Measurements from ENCODE around the gene PLPPR4.

Gene PLPPR4, protein sequence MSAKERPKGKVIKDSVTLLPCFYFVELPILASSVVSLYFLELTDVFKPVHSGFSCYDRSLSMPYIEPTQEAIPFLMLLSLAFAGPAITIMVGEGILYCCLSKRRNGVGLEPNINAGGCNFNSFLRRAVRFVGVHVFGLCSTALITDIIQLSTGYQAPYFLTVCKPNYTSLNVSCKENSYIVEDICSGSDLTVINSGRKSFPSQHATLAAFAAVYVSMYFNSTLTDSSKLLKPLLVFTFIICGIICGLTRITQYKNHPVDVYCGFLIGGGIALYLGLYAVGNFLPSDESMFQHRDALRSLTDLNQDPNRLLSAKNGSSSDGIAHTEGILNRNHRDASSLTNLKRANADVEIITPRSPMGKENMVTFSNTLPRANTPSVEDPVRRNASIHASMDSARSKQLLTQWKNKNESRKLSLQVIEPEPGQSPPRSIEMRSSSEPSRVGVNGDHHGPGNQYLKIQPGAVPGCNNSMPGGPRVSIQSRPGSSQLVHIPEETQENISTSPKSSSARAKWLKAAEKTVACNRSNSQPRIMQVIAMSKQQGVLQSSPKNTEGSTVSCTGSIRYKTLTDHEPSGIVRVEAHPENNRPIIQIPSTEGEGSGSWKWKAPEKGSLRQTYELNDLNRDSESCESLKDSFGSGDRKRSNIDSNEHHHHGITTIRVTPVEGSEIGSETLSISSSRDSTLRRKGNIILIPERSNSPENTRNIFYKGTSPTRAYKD

DNA sequence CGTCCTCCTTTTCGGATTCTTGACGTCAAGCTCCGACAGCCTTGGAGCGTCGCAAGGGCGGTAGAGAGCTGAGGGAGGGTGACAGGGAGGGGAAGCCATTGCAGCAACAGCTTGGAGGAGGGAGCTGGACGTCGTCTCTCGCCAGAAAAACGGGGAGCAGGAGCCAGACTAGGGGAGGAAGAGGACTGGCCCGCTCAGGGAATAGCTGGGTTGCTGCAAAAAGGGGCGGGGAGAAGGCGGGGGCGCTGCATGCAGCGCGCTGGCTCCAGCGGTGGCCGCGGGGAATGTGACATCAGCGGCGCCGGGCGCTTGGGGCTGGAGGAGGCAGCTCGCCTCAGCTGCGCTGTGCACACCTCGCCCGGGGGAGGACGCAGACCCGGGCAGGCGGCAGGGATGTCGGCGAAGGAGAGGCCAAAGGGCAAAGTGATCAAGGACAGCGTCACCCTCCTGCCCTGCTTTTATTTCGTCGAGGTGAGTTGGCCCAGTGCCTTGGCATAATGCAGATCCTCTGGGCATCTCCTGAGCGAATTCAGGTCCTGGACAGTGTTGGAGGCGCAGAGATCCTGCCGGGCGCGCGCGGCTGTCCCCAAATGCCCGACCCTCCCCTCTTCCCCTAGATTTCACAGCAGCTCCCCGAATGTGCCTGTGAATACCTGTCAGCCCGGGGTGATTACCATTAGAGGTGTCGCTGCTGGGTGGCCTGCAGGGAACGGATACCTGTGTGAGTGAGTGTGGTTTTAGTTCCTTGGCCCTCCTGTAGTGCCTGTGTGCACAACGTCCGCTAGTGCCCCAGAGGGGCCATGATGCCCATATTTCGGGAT lies at the start of gene PLPPR4:
Gene PLPPR4, plus strand, starts transcription at position 292 of the 821 bp plus-strand sequence. Its CDS starts 102 bp downstream, at position 394.
- no peaks in the 10 kb centered on the region for H3K9me2 ChIP-seq (replicated peaks; ENCODE audit: control insufficient read depth, low read length)
- no peaks in the 10 kb centered on the region for H3K4me1 ChIP-seq (ENCODE audit: control insufficient read depth, low read length)
- H3K4me2 ChIP-seq (ENCODE audit: low read length): no peak within 1 kb of the TSS
- TF ChIP-seq, protein P1, sequence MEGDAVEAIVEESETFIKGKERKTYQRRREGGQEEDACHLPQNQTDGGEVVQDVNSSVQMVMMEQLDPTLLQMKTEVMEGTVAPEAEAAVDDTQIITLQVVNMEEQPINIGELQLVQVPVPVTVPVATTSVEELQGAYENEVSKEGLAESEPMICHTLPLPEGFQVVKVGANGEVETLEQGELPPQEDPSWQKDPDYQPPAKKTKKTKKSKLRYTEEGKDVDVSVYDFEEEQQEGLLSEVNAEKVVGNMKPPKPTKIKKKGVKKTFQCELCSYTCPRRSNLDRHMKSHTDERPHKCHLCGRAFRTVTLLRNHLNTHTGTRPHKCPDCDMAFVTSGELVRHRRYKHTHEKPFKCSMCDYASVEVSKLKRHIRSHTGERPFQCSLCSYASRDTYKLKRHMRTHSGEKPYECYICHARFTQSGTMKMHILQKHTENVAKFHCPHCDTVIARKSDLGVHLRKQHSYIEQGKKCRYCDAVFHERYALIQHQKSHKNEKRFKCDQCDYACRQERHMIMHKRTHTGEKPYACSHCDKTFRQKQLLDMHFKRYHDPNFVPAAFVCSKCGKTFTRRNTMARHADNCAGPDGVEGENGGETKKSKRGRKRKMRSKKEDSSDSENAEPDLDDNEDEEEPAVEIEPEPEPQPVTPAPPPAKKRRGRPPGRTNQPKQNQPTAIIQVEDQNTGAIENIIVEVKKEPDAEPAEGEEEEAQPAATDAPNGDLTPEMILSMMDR (IDR thresholded peaks at IDR 0.05; ENCODE audit: low read depth, low read length, poor library complexity, severe bottlenecking): no peak
- TF ChIP-seq EZH2phosphoT487 (IDR thresholded peaks at IDR 0.05; ENCODE audit: borderline replicate concordance, low read length): no peak
- no peaks in the 10 kb centered on the region for H3K9me3 ChIP-seq (ENCODE audit: control insufficient read depth, insufficient read depth, low read length)
- H3F3A ChIP-seq (ENCODE audit: control insufficient read depth, insufficient read depth): no peaks in the 10 kb centered on the region
- H4K20me1 ChIP-seq (ENCODE audit: control insufficient read depth, insufficient read depth, low read depth, low read length): no peaks in the 10 kb centered on the region
- H3K36me3 ChIP-seq (ENCODE audit: control insufficient read depth, low read length): no peaks in the 10 kb centered on the region
- no peak within 1 kb of the TSS for H3K27ac ChIP-seq (ENCODE audit: low read depth, low read length)
- H3K79me2 ChIP-seq (ENCODE audit: control insufficient read depth, low read length): no peaks in the 10 kb centered on the region
- no peaks in the 10 kb centered on the region for H3K27me3 ChIP-seq (ENCODE audit: control insufficient read depth, low read length)
- no peak within 1 kb of the TSS for H3K4me3 ChIP-seq (ENCODE audit: low read length)

DNA sequence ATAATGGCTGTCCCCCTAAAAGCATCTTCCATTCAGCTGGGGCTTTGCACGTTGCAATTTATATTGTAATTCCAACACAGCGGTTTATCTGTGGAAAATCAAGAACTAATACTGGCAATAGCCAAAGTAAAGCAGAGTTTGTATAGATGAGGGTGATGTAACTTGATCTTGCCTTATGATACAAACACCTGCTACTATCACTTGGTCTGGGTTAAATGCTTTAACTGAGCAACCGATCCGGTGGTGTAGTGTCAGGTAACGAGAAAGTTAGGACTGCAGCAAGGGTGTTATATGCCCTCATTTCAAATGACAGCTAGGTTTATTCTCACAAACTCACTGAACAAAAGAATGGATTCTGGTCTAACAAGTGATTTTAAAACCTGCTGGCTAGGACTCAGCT lies 47.3 kb upstream of the PLPPR4 start:
- Histone ChIP-seq H3K4me1 (ENCODE audit: control insufficient read depth, low read length) (no peaks in the 10 kb centered on the region), H3K27ac (ENCODE audit: low read depth, low read length) (no peak overlapping the region), H4K20me1 (ENCODE audit: control insufficient read depth, insufficient read depth, low read depth, low read length) (no peaks in the 10 kb centered on the region), H3F3A (ENCODE audit: control insufficient read depth, insufficient read depth) (no peaks in the 10 kb centered on the region), H3K79me2 (ENCODE audit: control insufficient read depth, low read length) (no peaks in the 10 kb centered on the region), H3K9me2 (replicated peaks; ENCODE audit: control insufficient read depth, low read length) (no peaks in the 10 kb centered on the region), H3K9me3 (ENCODE audit: control insufficient read depth, insufficient read depth, low read length) (no peaks in the 10 kb centered on the region), H3K4me2 (ENCODE audit: low read length) (no peak overlapping the region), H3K27me3 (ENCODE audit: control insufficient read depth, low read length) (no peaks in the 10 kb centered on the region), H3K4me3 (ENCODE audit: low read length) (no peak overlapping the region), H3K36me3 (ENCODE audit: control insufficient read depth, low read length) (no peaks in the 10 kb centered on the region)
- TF ChIP-seq EZH2phosphoT487 (IDR thresholded peaks at IDR 0.05; ENCODE audit: borderline replicate concordance, low read length): no peak
- TF ChIP-seq, protein P1 (IDR thresholded peaks at IDR 0.05; ENCODE audit: low read depth, low read length, poor library complexity, severe bottlenecking): no peak

DNA sequence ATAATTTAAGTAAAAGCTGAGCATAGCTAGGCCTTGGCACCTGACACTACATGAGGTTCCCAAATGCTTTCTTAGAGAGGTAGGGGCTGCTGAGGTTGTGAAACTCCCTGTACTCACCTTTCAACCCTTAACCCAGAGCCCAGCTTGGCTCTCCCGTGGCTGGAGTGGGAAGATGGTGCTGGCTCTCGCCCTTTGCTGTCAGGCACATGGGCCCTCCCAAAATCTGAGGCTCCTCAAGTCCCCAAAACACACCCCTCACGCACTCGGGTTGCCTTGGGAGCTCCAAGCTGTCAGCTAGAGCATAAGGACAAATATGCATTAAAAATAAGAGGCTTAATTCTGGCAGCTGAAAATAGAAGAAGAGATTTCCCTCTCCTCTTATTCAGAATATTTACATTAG lies 46.7 kb upstream of the PLPPR4 start:
- TF ChIP-seq EZH2phosphoT487 (IDR thresholded peaks at IDR 0.05; ENCODE audit: borderline replicate concordance, low read length): no peak
- TF ChIP-seq, protein P1 (IDR thresholded peaks at IDR 0.05; ENCODE audit: low read depth, low read length, poor library complexity, severe bottlenecking): no peak

More for the DNA sequence above, 46.7 kb upstream of the PLPPR4 start:
- H3K4me3 ChIP-seq (ENCODE audit: low read length): no peak overlapping the region
- no peaks in the 10 kb centered on the region for H3K36me3 ChIP-seq (ENCODE audit: control insufficient read depth, low read length)
- H3K27ac ChIP-seq (ENCODE audit: low read depth, low read length): no peak overlapping the region
- H3K9me2 ChIP-seq (replicated peaks; ENCODE audit: control insufficient read depth, low read length): no peaks in the 10 kb centered on the region
- H3K9me3 ChIP-seq (ENCODE audit: control insufficient read depth, insufficient read depth, low read length): no peaks in the 10 kb centered on the region
- no peaks in the 10 kb centered on the region for H3F3A ChIP-seq (ENCODE audit: control insufficient read depth, insufficient read depth)
- H3K4me1 ChIP-seq (ENCODE audit: control insufficient read depth, low read length): no peaks in the 10 kb centered on the region
- no peak overlapping the region for H3K4me2 ChIP-seq (ENCODE audit: low read length)
- H4K20me1 ChIP-seq (ENCODE audit: control insufficient read depth, insufficient read depth, low read depth, low read length): no peaks in the 10 kb centered on the region
- no peaks in the 10 kb centered on the region for H3K27me3 ChIP-seq (ENCODE audit: control insufficient read depth, low read length)
- no peaks in the 10 kb centered on the region for H3K79me2 ChIP-seq (ENCODE audit: control insufficient read depth, low read length)

Data from DOHH2 (cell line).